ENCODE measurements around the gene GRHL1.

Gene GRHL1

DNA sequence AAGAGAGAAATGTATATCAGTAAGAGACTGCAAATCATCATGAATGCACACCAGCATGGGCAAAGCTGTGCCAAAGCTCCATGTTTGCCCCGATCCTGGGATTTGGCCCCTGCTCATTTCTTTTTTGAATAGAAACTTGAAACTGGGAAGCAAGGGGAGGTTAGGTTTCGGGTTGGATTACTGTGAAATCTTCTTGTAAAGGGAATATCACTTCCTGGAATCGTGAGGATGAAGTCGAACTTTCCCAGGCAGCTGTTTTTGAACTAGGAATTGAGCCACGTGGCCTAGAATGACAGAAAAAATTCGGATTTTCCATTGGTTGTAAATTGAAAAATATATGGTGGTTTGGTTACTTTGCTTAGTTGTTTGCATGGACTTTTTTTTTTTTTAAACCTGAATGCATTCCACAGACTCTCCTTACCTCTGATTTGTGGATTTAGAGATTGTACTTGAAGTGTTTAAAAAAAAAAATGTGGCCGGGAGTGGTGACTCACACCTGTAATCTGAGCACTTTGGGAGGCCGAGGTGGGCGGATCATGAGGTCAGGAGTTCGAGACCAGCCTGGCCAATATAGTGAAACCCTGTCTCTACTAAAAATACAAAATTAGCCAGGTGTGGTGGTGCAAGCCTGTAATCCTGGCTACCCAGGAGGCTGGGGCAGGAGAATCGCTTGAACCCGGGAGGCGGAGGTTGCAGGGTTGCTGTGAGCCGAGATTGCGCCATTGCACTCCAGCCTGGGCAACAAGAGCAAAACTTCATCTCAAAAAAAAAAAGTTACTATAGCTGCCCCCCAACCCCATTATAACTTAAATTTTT is 32.1 kb downstream of the GRHL1 start:
- H3K27ac ChIP-seq: no peak overlapping the region
- H3K27me3 ChIP-seq (replicated peaks): no peaks in the 10 kb centered on the region
- in situ Hi-C loops (cut with HindIII; ENCODE audit: low pct_ligation_motif_present, low sequenced_read_pairs): no loop called here
- no peak for TF ChIP-seq CTCF (IDR thresholded peaks at IDR 0.05; ENCODE audit: low read depth, low read length, missing control alignments)
- no peak for DNase-seq
- no peak overlapping the region for H3K4me3 ChIP-seq (ENCODE audit: low read depth, low read length)
- no peaks in the 10 kb centered on the region for H3K36me3 ChIP-seq (replicated peaks)

- in situ Hi-C loops (cut with HindIII; ENCODE audit: low pct_ligation_motif_present, low sequenced_read_pairs): no loop called here
- H3K27me3 ChIP-seq (replicated peaks): no peaks in the 10 kb centered on the region
- no peak overlapping the region for H3K4me3 ChIP-seq (ENCODE audit: low read depth, low read length)
- TF ChIP-seq CTCF (IDR thresholded peaks at IDR 0.05; ENCODE audit: low read depth, low read length, missing control alignments): peak; percentile 63
- no peak for DNase-seq
- H3K36me3 ChIP-seq (replicated peaks): no peaks in the 10 kb centered on the region
- H3K27ac ChIP-seq: no peak overlapping the region
Observed at GRCh38 chr2:9984217-9984739, 32.8 kb downstream of the GRHL1 start.

DNA sequence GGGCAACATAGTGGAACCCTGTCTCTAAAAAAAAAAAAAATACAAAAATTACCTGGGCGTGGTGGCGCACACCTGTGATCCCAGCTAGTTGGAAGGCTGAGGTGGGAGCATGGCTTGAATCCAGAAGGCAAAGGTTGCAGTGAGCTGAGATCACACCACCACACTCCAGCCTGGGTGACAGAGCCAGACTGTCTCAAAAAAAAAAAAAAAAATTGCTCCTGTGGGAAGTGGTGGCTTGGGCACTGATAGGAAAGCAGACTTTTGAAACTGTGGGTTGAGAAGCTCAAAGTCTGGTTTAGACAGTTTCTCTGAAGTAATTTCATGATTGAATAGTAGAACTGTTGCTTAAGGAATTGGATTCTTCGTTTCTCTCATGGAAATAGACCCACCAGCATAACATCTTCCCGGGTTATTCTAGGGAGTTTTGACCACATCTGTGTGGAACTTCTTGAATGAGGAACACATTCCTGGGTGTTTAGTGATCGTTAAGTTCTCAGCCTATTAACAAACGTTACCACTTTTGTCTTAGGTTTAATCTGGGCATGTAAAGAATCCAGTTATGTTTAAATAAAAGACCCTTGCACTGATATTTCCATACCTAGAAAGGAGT is 33.5 kb downstream of the GRHL1 start:
- Histone ChIP-seq H3K27ac (no peak overlapping the region), H3K36me3 (replicated peaks) (no peaks in the 10 kb centered on the region), H3K4me3 (ENCODE audit: low read depth, low read length) (no peak overlapping the region), H3K27me3 (replicated peaks) (no peaks in the 10 kb centered on the region)
- in situ Hi-C loops (cut with HindIII; ENCODE audit: low pct_ligation_motif_present, low sequenced_read_pairs): no loop called here
- TF ChIP-seq CTCF (IDR thresholded peaks at IDR 0.05; ENCODE audit: low read depth, low read length, missing control alignments): no peak
- no peak for DNase-seq

GRCh38 chr2:9985531-9986328 is 34.2 kb downstream of the GRHL1 start:
- TF ChIP-seq CTCF (IDR thresholded peaks at IDR 0.05; ENCODE audit: low read depth, low read length, missing control alignments): no peak
- in situ Hi-C loops (cut with HindIII; ENCODE audit: low pct_ligation_motif_present, low sequenced_read_pairs): no loop called here
- no peak overlapping the region for H3K4me3 ChIP-seq (ENCODE audit: low read depth, low read length)
- no peaks in the 10 kb centered on the region for H3K36me3 ChIP-seq (replicated peaks)
- DNase-seq: no peak
- no peak overlapping the region for H3K27ac ChIP-seq
- no peaks in the 10 kb centered on the region for H3K27me3 ChIP-seq (replicated peaks)

GRCh38 chr2:9988320-9988719 is 36.8 kb downstream of the GRHL1 start:
- in situ Hi-C loops (cut with HindIII; ENCODE audit: low pct_ligation_motif_present, low sequenced_read_pairs): no loop called here
- no peaks in the 10 kb centered on the region for H3K27me3 ChIP-seq (replicated peaks)
- H3K4me3 ChIP-seq (ENCODE audit: low read depth, low read length): no peak overlapping the region
- no peak overlapping the region for H3K27ac ChIP-seq
- H3K36me3 ChIP-seq (replicated peaks): no peaks in the 10 kb centered on the region
- TF ChIP-seq CTCF (IDR thresholded peaks at IDR 0.05; ENCODE audit: low read depth, low read length, missing control alignments): no peak
- DNase-seq: no peak

Measured in brain microvascular endothelial cell (primary cell).